OCI-LY3 (cell line): ENCODE data around the gene TUNAR.

Experiments used
- H2AFZ ChIP-seq: fragments of 200-600, 300-600 bp; shearing (Covaris generic); 2 replicates; pipeline ENCODE4 v1.6.0; 2014; ENCODE audit warnings: antibody characterized with exemption, low read depth, low read length
- H3K27ac ChIP-seq: fragments of 200-600, 300-600 bp; sonication (generic); 2 replicates; pipeline ENCODE4 v1.5.1; 2014; ENCODE audit warnings: mild to moderate bottlenecking, low read length, moderate library complexity, mixed read lengths
- H3K27me3 ChIP-seq: fragments of 200-600, 300-600 bp; sonication (generic); 2 replicates; pipeline ENCODE4 v1.6.1; 2014; ENCODE audit warnings: low read depth, low read length, mixed read lengths
- H3K36me3 ChIP-seq: fragments of 200-600, 300-600 bp; sonication (generic); replicated peaks from 2 replicates; pipeline ENCODE3; 2014; ENCODE audit warnings: low read depth, low read length, mixed read lengths
- H3K4me1 ChIP-seq: fragments of 300-600, 200-600 bp; sonication (generic); 2 replicates; pipeline ENCODE4 v1.6.1; 2014; ENCODE audit warnings: low read length, mixed read lengths
- H3K4me2 ChIP-seq: fragments of 200-600, 300-600 bp; sonication (generic); 2 replicates; pipeline ENCODE4 v1.6.1; 2014; ENCODE audit warnings: low read length, mixed read lengths
- H3K4me3 ChIP-seq: fragments of 300-600, 200-600 bp; sonication (generic); 2 replicates; pipeline ENCODE4 v1.5.1; 2014; ENCODE audit warnings: antibody characterized with exemption, mild to moderate bottlenecking, low read length, moderate library complexity
- H3K79me2 ChIP-seq: fragments of 300-600, 200-600 bp; shearing (Covaris generic); 2 replicates; pipeline ENCODE4 v1.6.1; 2014; ENCODE audit warnings: mild to moderate bottlenecking, low read length, mixed read lengths
- H3K9ac ChIP-seq: fragments of 300-600, 200-600 bp; shearing (Covaris generic); 2 replicates; pipeline ENCODE4 v1.6.0; 2014; ENCODE audit warnings: mild to moderate bottlenecking, low read length, moderate library complexity
- H3K9me3 ChIP-seq: fragments of 200-600, 300-600 bp; shearing (Covaris generic); 2 replicates; pipeline ENCODE4 v1.6.1; 2014; ENCODE audit warnings: low read length, mixed read lengths; ENCODE audit not compliant: insufficient read depth
- H4K20me1 ChIP-seq: fragments of 200-600, 300-600 bp; sonication (generic); 2 replicates; pipeline ENCODE4 v1.6.1; 2016; ENCODE audit warnings: low read length, mixed read lengths; ENCODE audit not compliant: insufficient read depth
- EZH2phosphoT487 ChIP-seq: fragments of 200-600 bp; shearing (Covaris generic); IDR thresholded peaks from 2 replicates; pipeline ENCODE4 v1.6.1; 2018; ENCODE audit warnings: antibody characterized with exemption, mixed run types, low read depth
- TF ChIP-seq, protein P1 (sequence below): fragments of 200-600, 300-600 bp; sonication (generic); IDR thresholded peaks from 2 replicates; pipeline ENCODE4 v1.5.1; 2014; ENCODE audit warnings: antibody characterized with exemption, low read length, low read depth

Gene TUNAR

DNA sequence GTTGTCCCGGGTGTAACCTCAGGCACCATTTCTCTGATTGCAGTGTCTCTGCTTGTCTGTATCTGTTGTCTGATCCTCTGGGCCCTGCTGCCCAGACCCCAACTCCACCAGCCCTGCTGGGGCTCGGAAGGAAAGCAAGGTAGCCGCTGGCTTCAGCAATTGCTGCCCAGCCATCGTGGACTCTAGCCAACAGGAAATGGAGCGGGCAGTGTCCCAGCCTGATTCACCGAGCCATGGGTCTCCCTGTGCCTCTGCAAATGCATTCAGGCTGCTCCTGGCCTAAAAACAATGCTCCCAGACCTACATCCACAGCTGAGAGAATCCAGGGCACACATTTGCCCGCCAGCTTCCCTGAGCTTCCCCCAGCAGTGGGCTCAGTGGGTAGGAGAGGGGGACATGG, 9.2 kb downstream of the TUNAR start:
- no peak overlapping the region for H2AFZ ChIP-seq
- no peak overlapping the region for H3K4me3 ChIP-seq
- H3K9me3 ChIP-seq: no peaks in the 10 kb centered on the region
- no peak overlapping the region for H3K4me2 ChIP-seq
- no peaks in the 10 kb centered on the region for H3K36me3 ChIP-seq
- no peak overlapping the region for H3K9ac ChIP-seq
- H3K4me1 ChIP-seq: no peaks in the 10 kb centered on the region
- H3K27me3 ChIP-seq: peaks cover 20% of the 10 kb centered on the region
- no peak overlapping the region for H3K27ac ChIP-seq
- no peak for TF ChIP-seq EZH2phosphoT487
- TF ChIP-seq, protein P1, sequence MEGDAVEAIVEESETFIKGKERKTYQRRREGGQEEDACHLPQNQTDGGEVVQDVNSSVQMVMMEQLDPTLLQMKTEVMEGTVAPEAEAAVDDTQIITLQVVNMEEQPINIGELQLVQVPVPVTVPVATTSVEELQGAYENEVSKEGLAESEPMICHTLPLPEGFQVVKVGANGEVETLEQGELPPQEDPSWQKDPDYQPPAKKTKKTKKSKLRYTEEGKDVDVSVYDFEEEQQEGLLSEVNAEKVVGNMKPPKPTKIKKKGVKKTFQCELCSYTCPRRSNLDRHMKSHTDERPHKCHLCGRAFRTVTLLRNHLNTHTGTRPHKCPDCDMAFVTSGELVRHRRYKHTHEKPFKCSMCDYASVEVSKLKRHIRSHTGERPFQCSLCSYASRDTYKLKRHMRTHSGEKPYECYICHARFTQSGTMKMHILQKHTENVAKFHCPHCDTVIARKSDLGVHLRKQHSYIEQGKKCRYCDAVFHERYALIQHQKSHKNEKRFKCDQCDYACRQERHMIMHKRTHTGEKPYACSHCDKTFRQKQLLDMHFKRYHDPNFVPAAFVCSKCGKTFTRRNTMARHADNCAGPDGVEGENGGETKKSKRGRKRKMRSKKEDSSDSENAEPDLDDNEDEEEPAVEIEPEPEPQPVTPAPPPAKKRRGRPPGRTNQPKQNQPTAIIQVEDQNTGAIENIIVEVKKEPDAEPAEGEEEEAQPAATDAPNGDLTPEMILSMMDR: no peak
- no peaks in the 10 kb centered on the region for H3K79me2 ChIP-seq
- no peaks in the 10 kb centered on the region for H4K20me1 ChIP-seq

DNA sequence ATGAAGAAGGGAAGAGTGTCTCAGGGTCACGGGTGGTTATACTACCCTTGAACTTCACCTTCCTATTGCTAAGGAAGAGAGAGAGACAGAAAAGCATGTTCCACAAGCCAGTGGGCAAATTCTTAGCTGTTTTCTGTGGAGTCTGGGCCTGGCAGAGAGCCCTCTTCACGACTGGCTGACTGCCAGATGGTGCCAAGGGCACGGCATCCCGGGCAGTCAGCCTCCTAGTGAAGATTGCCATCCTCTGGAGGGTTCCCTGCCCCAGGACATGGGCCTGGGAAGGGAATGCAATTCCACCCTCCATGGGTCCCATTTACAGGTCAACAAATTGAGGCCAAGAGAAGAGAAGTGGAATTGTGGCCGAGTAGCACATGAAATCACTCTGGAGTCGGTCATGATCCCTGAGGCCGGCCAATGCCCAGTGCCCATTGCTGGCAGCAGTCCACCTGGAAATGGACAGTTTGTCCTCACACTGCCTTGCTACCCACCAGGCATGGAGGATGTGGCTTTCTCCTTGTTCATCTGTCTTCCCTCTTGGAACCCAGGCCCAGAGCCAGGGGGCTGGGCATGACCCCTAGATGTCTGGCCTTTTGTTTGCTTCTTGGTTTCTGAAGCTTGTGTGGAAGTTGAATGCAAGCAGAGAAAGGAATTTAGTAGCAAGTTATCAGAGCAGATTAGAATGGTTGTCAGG, 9.9 kb downstream of the TUNAR start:
- no peaks in the 10 kb centered on the region for H3K9me3 ChIP-seq
- H3K4me3 ChIP-seq: no peak overlapping the region
- H3K36me3 ChIP-seq: no peaks in the 10 kb centered on the region
- H3K4me1 ChIP-seq: no peaks in the 10 kb centered on the region
- H3K9ac ChIP-seq: no peak overlapping the region
- H3K4me2 ChIP-seq: no peak overlapping the region
- no peaks in the 10 kb centered on the region for H3K79me2 ChIP-seq
- no peak for TF ChIP-seq EZH2phosphoT487
- TF ChIP-seq, protein P1: no peak
- H3K27ac ChIP-seq: no peak overlapping the region
- no peaks in the 10 kb centered on the region for H4K20me1 ChIP-seq
- H2AFZ ChIP-seq: no peak overlapping the region
- H3K27me3 ChIP-seq: peaks cover 19% of the 10 kb centered on the region

DNA sequence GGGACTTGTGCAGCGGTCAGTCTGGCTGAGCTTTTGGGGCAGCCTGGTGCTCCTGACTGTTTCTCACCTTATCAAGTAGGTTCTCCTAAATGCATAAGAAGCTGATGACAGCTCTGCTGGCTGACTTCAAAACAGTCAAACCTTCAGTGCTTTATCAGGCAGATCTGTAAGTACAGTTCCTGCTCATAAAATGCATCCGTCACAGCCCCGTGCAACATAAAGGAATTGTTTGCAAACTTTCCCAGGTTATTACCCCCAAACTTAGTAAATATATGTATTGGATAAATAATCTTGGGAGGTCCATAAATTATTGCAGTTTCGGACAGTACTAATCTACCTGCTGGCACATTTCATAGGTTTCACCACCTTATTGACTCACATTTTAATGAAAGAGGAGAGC, 10.7 kb downstream of the TUNAR start:
- H3K79me2 ChIP-seq: no peaks in the 10 kb centered on the region
- no peak overlapping the region for H3K27ac ChIP-seq
- H3K4me3 ChIP-seq: no peak overlapping the region
- peaks cover 12% of the 10 kb centered on the region for H3K27me3 ChIP-seq
- H3K36me3 ChIP-seq: no peaks in the 10 kb centered on the region
- no peaks in the 10 kb centered on the region for H4K20me1 ChIP-seq
- H3K9me3 ChIP-seq: no peaks in the 10 kb centered on the region
- no peak overlapping the region for H3K4me2 ChIP-seq
- TF ChIP-seq, protein P1: no peak
- TF ChIP-seq EZH2phosphoT487: no peak
- H3K4me1 ChIP-seq: no peaks in the 10 kb centered on the region
- H3K9ac ChIP-seq: no peak overlapping the region
- no peak overlapping the region for H2AFZ ChIP-seq

DNA sequence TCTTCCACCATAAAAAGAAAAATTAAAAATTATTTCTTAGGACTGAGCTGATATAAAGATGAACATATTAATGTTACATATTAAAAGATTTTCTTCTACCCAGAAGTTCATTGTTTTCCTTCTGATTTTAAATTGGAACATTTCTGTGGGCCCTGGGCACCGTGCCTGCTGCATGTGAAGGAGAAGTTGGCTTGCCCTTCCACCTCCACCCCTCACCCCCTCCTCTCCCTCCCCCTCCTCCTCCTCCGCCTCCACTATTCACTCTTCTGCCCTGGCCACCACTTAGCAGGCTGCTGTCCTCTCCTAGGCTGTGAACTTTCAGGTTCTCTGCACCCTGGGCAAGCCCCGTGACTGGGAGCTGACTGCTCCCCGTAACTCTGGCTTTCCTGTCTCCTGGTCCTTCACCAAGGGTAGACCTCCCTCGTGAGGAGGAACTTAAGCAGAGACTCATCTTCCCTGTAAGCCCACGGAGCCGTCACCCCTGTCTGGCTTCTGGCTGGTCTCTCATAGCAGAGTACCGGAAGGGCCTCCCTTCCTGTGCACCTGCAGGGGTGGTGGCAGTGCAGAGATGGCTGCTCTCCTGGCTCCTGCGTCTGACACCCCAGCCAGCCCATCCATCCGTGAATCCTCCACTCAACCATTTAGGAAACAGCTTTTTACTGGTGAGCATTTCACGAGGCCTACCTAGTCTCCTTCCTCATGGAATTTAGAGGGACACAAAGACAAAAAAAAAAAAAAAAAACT, 12.8 kb downstream of the TUNAR start:
- Histone ChIP-seq H2AFZ (no peak overlapping the region), H3K9me3 (no peaks in the 10 kb centered on the region), H3K36me3 (no peaks in the 10 kb centered on the region), H3K79me2 (no peaks in the 10 kb centered on the region), H3K9ac (no peak overlapping the region), H3K4me1 (no peaks in the 10 kb centered on the region), H3K27ac (no peak overlapping the region), H3K4me3 (no peak overlapping the region), H3K4me2 (no peak overlapping the region), H4K20me1 (no peaks in the 10 kb centered on the region), H3K27me3 (0 out of 2 replicates have a peak, but pooled peaks cover 11% of the 10 kb centered on the region)
- TF ChIP-seq EZH2phosphoT487: no peak
- TF ChIP-seq, protein P1: no peak
